Upper lobe of left lung (tissue), 6 donors: ENCODE data around the gene EDA. TPM values are rescaled to one million over a fixed set of nuclear protein-coding genes. Genes with fewer than 3 reads are reported as not detected.
A peak's percentile ranks its signal among the peaks of the same experiment; 100 is the strongest.

ENCODE experiments used
- ATAC-seq, 2 donors: fragments of 200-7000 bp; cut with Tn5 transposase; one replicate each; pipeline ENCODE4 v1.9.1; 2022; ENCODE audit warnings: mild to moderate bottlenecking in 2 of 2, moderate library complexity in 2 of 2; ENCODE audit not compliant: low FRiP score in 2 of 2
- DNase-seq, 2 donors: peaks; one replicate each; pipeline ENCODE4 v3.0.0-alpha.2; 2019 to 2020
- H3K27ac ChIP-seq, 4 donors: fragments of 200-600 bp; sonication (generic); one replicate each; pipeline ENCODE4 v1.5.1; 2016 to 2019
- H3K27me3 ChIP-seq, 4 donors: fragments of 200-600 bp; sonication (generic); one replicate each; pipeline ENCODE4 v1.5.1; 2017 to 2019
- H3K36me3 ChIP-seq, 4 donors: fragments of 200-600 bp; sonication (generic); one replicate each; pipeline ENCODE4 v1.5.1; 2016 to 2019
- H3K4me1 ChIP-seq, 4 donors: fragments of 200-600 bp; sonication (generic); one replicate each; pipeline ENCODE4 v1.5.1; 2018 to 2019
- H3K4me3 ChIP-seq, 4 donors: fragments of 200-600 bp; sonication (generic); one replicate each; pipeline ENCODE4 v1.5.1; 2017 to 2019; ENCODE audit warnings: mild to moderate bottlenecking in 2 of 4, moderate library complexity in 1 of 4
- H3K9me3 ChIP-seq, 4 donors: fragments of 200-600 bp; sonication (generic); one replicate each; pipeline ENCODE4 v1.5.1; 2018 to 2019
- CTCF ChIP-seq, 6 experiments: fragments of 450-650 bp in 4 of 6; fragments of 200-600 bp in 2 of 6; sonication (generic) in 2 of 6; IDR thresholded peaks; one replicate each; pipeline ENCODE4 v1.5.1; 2016 to 2019; ENCODE audit warnings: antibody characterized with exemption in 6 of 6
- EP300 ChIP-seq, 4 donors: sonication (generic); formaldehyde crosslinking; IDR thresholded peaks; one replicate each; pipeline ENCODE4 v1.5.1; 2017; ENCODE audit warnings: antibody characterized with exemption in 4 of 4, control low read depth in 2 of 4
- POLR2A ChIP-seq, 4 donors: fragments of 450-650 bp; IDR thresholded peaks; one replicate each; pipeline ENCODE4 v1.5.1; 2016 to 2017; ENCODE audit warnings: antibody characterized with exemption in 4 of 4, mild to moderate bottlenecking in 2 of 4
- POLR2AphosphoS5 ChIP-seq, 2 donors: sonication (generic); formaldehyde crosslinking; IDR thresholded peaks; one replicate each; pipeline ENCODE4 v1.5.1; 2017; ENCODE audit warnings: antibody characterized with exemption in 2 of 2
- WGBS, 2 donors: methylation state at CpG; one replicate each; pipeline ENCODE4 v1.1.5; 2017 to 2018; 5-methylcytosine and 5-hydroxymethylcytosine counted together
- total RNA-seq, 6 donors: library from RNA; depleted of rRNA in 4 of 6; stranded (reverse); fragments of >200 nt in 4 of 6; gene quantifications; one replicate each; pipeline versions ENCODE4 v1.1.0 to v1.2.1, GENCODE V29; 2016 to 2021
- donor health status: DM: no; HTN: no; CAD: no; lungs with moderate emphysema.
- donor health status: DM: no; HTN: yes; CAD: no; lungs with severe emphysema.

The EDA gene
- total RNA-seq, 6 donors from 2014 or later: 3.3 to 16.8 (median 5.9) TPM

- H3K4me1 ChIP-seq: no peaks in the 10 kb centered on the region
- no peaks in the 10 kb centered on the region for H3K36me3 ChIP-seq
- no peak overlapping the region for H3K27ac ChIP-seq
- H3K27me3 ChIP-seq: no peaks in the 10 kb centered on the region
- no peaks in the 10 kb centered on the region for H3K9me3 ChIP-seq
- H3K4me3 ChIP-seq: no peak overlapping the region
- no peak for TF ChIP-seq POLR2AphosphoS5 (IDR thresholded peaks at IDR 0.05)
- no peak for TF ChIP-seq CTCF (IDR thresholded peaks at IDR 0.05)
- TF ChIP-seq EP300 (IDR thresholded peaks at IDR 0.05): no peak
- TF ChIP-seq POLR2A (IDR thresholded peaks at IDR 0.05): no peak
- no peak for ATAC-seq
- DNase-seq: no peak
These were observed 393.1 kb downstream of the EDA start for GRCh38 chrX:70009049-70009448.

GRCh38 chrX:70009970-70010369 is 394.1 kb downstream of the EDA start:
- WGBS, 2 donors: 62 to 85% methylated on average over 2 of the region's 2 CpGs

DNA sequence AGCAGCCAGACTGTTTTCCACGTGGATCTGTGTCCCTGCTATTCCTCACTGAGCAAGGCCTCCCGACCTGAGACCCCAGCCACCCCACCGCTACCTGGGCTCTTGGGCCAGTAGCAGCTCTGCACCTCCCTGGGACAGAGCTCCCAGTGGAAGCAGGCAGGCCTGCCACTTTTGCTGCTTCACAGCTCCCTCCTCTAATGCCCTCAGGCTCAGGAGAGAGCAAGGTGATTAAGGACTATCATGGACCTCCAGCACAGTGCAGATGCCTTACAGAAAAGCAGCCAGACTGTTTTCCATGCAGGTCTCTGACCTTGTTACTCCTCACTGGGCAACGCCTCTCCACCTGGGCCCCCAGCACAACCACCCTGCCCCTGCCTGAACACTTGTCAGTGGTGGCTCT is 396.8 kb downstream of the EDA start:
- Histone ChIP-seq H3K4me3 (no peak overlapping the region), H3K27me3 (no peaks in the 10 kb centered on the region), H3K36me3 (no peaks in the 10 kb centered on the region), H3K27ac (no peak overlapping the region), H3K4me1 (no peaks in the 10 kb centered on the region), H3K9me3 (no peaks in the 10 kb centered on the region)
- 70 to 79% methylated on average over 2 to 4 of the region's 4 CpGs for WGBS, 2 donors
- no peak for ATAC-seq
- TF ChIP-seq POLR2A (IDR thresholded peaks at IDR 0.05) (no peak), CTCF (IDR thresholded peaks at IDR 0.05) (no peak), EP300 (IDR thresholded peaks at IDR 0.05) (no peak)
- DNase-seq: no peak

More at GRCh38 chrX:70009970-70010369, 394.1 kb downstream of the EDA start:
- H3K27ac ChIP-seq: no peak overlapping the region
- H3K4me1 ChIP-seq: no peaks in the 10 kb centered on the region
- no peaks in the 10 kb centered on the region for H3K9me3 ChIP-seq
- TF ChIP-seq POLR2AphosphoS5 (IDR thresholded peaks at IDR 0.05): no peak
- TF ChIP-seq POLR2A (IDR thresholded peaks at IDR 0.05): no peak
- no peak for TF ChIP-seq CTCF (IDR thresholded peaks at IDR 0.05)
- TF ChIP-seq EP300 (IDR thresholded peaks at IDR 0.05): no peak
- no peak overlapping the region for H3K4me3 ChIP-seq
- no peak for ATAC-seq
- H3K36me3 ChIP-seq: no peaks in the 10 kb centered on the region
- H3K27me3 ChIP-seq: no peaks in the 10 kb centered on the region
- no peak for DNase-seq

GRCh38 chrX:70013466-70014381 is 397.8 kb downstream of the EDA start:
- no peaks in the 10 kb centered on the region for H3K36me3 ChIP-seq
- DNase-seq (no peak), ATAC-seq (peak in 1 of 2 donors; percentile 40)
- no peaks in the 10 kb centered on the region for H3K9me3 ChIP-seq
- H3K27ac ChIP-seq: peak overlapping the region in 1 of 4 donors; percentile 7
- TF ChIP-seq POLR2A (IDR thresholded peaks at IDR 0.05): no peak
- TF ChIP-seq CTCF (IDR thresholded peaks at IDR 0.05): no peak
- TF ChIP-seq EP300 (IDR thresholded peaks at IDR 0.05): no peak
- no peak for TF ChIP-seq POLR2AphosphoS5 (IDR thresholded peaks at IDR 0.05)
- WGBS, 2 donors: 56 to 64% methylated on average over 2 to 5 of the region's 5 CpGs
- no peaks in the 10 kb centered on the region for H3K27me3 ChIP-seq
- H3K4me3 ChIP-seq: no peak overlapping the region
- H3K4me1 ChIP-seq: no peaks in the 10 kb centered on the region

DNA sequence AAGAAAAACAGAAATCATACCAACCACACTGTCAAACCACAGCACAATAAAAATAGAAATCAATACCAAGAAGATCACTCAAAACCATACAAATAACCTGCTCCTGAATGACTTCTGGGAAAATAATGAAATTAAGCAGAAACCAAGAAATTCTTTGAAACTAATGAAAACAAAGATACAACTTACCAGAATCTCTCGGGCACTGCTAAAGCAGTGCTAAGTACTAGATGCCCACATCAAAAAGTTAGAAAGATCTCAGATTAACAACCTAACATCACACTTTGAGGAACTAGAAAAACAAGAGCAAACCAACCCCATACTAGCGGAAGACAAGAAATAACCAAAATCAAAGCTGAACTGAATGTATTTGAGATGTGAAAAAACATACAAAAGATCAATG is 400.6 kb downstream of the EDA start:
- Histone ChIP-seq H3K4me3 (no peak overlapping the region), H3K9me3 (no peaks in the 10 kb centered on the region), H3K27ac (no peak overlapping the region), H3K36me3 (no peaks in the 10 kb centered on the region), H3K27me3 (no peaks in the 10 kb centered on the region), H3K4me1 (no peaks in the 10 kb centered on the region)
- DNase-seq (no peak), ATAC-seq (no peak)
- TF ChIP-seq POLR2AphosphoS5 (IDR thresholded peaks at IDR 0.05) (no peak), EP300 (IDR thresholded peaks at IDR 0.05) (no peak), POLR2A (IDR thresholded peaks at IDR 0.05) (no peak), CTCF (IDR thresholded peaks at IDR 0.05) (no peak)
- 79 to 94% methylated on average over 2 of the region's 2 CpGs for WGBS, 2 donors
